HG02943 (cell line): Measurements from ENCODE around the gene CHST8.
"Not testable (repeated sequence)": the region's sequence is repeated elsewhere in the genome, so short reads cannot be mapped to it uniquely, and the experiment has no call there.

ENCODE experiments used
- ATAC-seq: cut with Tn5 transposase; IDR thresholded peaks from one replicate; pipeline ENCODE4 v1.9.1; 2021; ENCODE audit warnings: mild to moderate bottlenecking, low read depth, moderate library complexity; ENCODE audit not compliant: unreplicated experiment

CHST8 gene

DNA sequence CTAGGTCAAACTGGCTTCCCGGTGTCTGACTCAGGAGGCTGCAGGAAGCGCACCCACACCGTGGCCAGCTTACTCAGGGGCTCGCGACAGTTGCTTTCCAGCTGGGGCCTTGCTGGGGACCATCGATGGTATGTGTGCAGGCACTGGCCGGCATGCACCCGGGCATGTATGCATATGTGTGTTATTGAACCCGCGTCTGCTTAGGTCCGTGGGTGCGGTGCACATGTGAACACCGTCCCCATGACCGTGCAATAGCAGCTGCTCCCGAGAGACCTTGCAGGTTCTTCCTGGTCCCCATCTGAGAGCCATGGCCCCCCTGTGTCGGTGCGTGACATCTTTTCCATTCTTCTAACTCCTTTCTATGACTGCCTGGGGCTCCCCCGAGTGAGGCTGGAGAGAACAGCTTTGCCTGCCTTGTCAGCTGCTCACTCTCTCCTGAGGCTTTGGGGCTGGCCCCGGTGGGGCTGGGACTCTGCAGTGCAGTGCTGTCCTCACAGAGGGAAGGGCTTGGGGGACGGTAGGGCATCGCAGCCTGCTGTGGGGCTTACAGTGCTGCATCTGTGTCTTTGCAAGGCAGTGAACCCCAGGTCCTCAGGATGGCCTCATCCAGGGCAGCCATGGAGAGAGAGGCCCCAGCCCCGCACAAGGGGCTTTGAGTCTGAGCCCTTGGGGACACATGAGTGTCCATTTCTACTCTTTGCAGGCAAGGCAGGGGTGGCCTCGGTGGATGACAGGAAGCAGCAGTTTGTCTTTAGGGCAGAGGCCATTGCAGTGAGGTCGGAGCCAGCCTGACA lies 65.1 kb downstream of the CHST8 start:
- ATAC-seq = no peak

DNA sequence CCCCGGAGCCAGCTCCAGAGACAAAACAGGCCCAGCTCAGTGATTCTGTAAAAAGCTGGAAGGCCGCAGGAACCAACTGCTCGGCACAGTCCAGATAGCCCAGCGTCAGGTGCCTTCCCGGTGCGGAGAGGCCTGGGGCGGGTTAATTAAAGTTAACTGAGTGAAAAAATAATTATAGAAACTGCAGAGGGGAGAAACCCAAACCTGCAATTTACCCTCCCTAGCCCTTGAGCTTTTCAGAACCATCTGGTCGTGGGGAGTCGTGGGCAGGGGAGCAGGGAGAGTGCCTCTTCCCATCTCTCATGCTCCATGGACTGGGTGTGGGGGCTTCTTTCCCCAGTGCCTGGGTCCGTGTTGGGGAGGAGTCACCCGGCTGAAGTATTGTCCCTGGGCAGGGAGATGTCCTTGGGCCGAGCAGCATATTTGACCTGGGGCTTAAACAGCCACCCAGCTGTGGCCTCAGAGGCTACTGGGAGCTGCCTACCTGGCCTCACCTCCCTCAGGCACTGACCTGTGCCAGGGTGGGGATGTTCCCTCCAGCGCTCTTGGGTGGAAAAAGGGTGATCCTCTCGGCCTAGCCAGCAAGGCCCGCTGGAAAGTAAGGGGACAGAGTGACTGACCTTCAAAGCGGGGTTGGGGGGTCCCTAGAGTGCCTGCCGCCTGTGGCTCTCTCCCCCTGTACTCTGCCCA lies 65.9 kb downstream of the CHST8 start:
- no peak for ATAC-seq

- no peak for ATAC-seq
These were observed 66.6 kb downstream of the CHST8 start for GRCh38 chr19:33688171-33688992.

DNA sequence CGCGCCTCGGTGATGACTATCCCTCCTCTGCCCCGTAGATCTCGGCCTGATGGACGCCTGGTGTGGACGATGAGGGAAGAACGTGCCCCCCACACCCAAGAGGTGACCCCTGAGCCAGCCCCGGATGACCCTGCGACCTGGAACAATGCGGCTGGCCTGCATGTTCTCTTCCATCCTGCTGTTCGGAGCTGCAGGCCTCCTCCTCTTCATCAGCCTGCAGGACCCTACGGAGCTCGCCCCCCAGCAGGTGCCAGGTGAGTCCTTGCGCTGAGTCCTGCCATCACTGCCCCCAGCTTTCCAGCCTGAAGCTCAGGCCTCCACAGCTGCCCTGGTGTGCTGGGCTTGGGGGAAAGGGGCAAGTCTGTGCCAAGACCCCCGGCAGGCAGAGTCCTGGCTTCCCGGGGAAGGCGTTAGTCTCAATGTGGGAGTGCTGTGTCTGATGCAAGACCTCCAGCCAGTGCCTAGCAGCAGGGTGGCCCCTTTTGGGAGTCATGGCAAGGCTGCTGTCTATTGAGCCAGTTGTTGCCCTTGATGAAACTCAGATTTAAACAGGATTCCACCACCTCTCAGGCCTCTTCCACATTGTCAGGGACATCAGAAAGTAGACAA lies 67.5 kb downstream of the CHST8 start:
- ATAC-seq = no peak

- ATAC-seq = no peak
These were observed 68.1 kb downstream of the CHST8 start for GRCh38 chr19:33689868-33690267.

- ATAC-seq = no peak
These were observed 68.8 kb downstream of the CHST8 start for GRCh38 chr19:33690378-33691029.

DNA sequence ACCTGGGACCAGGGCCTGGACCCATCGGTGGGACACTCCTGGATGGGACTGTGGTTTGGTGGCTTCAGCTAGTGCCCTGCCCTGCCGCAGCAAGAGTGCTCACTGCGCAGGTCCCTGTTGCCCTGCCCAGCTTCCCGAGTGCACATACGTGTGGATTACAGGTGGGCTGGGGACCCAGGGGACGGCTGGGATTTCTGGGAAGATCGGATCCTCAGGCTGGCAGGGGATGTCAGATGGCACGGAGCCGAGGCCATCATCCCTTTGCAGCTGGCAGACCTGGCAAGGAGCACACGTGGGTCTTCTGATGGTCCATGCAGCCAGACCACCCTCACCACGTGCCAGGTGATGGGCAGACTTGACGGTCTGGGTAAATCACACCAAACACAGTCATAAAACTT lies 69.3 kb downstream of the CHST8 start:
- no peak for ATAC-seq

DNA sequence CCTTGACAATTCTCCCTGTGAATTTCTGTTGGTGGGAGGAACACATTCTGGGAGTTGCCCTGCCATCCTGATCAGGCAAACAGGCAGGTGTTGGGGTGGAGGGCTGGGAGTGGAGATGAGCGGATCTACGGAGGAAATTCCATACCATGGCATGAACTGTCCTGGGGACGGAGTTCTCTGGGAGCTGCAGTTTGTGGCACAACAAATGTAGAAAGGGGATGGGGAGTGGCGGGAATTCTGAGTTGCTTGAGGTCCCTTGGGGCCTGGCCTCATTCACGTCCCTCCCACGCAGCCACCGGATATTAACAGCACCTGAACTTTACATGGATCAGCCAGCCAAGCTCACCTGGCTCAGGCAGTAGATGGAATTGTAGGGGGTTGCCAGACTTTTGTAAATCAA lies 70.0 kb downstream of the CHST8 start:
- ATAC-seq = no peak

- no peak for ATAC-seq
These were observed 71.9 kb downstream of the CHST8 start for GRCh38 chr19:33693678-33694077.

GRCh38 chr19:33695547-33695946 lies 73.8 kb downstream of the CHST8 start:
- not testable (repeated sequence) for ATAC-seq

DNA sequence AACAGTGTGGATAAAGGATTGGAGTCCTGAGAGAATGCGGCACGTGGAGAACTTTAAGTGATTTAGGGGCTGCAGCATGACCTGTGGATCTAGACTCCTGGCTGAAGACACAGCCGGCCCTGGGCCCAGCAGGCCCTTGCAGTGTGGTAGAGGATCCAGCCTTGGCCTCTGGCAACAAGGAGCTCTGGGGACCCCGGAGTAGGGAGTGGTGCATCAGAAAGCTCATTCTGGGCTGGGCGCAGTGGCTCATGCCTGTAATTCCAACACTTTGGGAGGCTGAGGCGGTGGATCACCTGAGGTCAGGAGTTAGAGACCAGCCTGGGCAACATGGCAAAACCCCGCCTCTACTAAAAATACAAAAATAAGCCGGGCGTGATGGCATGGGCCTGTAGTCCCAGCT lies 76.0 kb downstream of the CHST8 start:
- no peak for ATAC-seq

GRCh38 chr19:33698576-33699435 lies 77.1 kb downstream of the CHST8 start:
- no peak for ATAC-seq

- ATAC-seq = no peak
These were observed 78.1 kb downstream of the CHST8 start for GRCh38 chr19:33699754-33700407.

DNA sequence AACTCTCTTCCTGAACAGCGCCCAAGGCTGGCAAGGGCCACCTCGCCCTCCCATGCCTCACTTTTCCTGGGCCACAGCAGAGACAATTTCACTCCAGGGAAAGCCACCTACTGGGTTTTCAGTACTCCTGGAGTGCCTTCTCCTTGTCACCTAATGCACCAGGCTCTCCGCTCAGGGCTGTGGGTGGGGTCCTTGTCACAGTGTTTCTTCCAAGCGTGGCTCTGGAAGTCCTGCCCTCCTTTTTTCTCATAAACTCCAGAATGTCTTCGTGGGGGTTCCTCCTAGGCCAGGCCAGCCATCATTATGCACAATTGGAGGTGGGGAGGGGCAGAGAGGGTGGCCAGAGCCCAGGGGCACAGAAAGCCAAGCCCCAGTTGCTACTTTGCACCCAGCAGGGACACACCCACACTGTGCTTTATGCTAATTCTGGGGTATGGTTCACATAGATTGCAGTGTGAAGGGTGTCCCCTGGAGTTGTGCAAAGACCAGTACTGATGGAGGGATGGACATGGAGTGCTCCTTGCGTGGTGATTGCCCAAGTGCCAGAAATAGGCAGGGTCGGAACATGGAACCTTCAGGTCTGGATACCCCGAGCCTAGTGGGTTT lies 78.8 kb downstream of the CHST8 start:
- ATAC-seq = no peak

DNA sequence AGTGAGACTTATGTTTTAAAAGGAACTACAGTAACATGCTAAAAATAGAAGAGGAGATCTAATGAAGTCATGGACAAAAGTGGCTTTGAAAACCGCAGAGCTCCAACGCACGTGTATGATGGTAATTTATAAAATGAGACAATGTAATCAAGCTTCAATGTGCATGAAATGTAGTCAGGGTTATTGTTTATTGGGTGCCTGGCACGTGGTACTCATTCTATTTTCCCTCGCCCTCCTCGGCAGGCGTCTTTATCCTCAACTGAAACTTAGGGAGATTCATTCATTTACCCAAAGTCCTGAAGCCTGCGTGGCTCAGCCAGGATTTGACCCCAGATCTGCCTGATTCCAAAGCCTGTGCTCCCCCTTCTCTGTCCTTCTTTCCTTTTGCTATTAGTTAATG lies 79.8 kb downstream of the CHST8 start:
- no peak for ATAC-seq

- ATAC-seq = no peak
These were observed 81.1 kb downstream of the CHST8 start for GRCh38 chr19:33702606-33703437.

- no peak for ATAC-seq
These were observed 81.6 kb downstream of the CHST8 start for GRCh38 chr19:33703438-33703750.

GRCh38 chr19:33703821-33704220 lies 82.1 kb downstream of the CHST8 start:
- no peak for ATAC-seq
